HCT116 (cell line): Measurements from ENCODE around the gene ACD. TPM values are rescaled to one million over a fixed set of nuclear protein-coding genes. Genes with fewer than 3 reads are reported as not detected.

Source experiments
- ATAC-seq: fragments of 200-7000 bp; cut with Tn5 transposase; 2 replicates; pipeline ENCODE4 v1.9.1; 2020; ENCODE audit warnings: mild to moderate bottlenecking, moderate library complexity
- BruUV-seq: library from RNA; stranded (reverse); fragments of 400-500 nt; replicated peaks from 2 replicates; lab custom pipeline; 2021; lab: Mats Ljungman, UMichigan
- CTCF ChIA-PET: fragments of 300-600 bp; sonication (Branson Sonifier 250); formaldehyde crosslinking; loops from one replicate; lab custom pipeline; 2021; ENCODE audit warnings: antibody characterized with exemption; lab: Charles Lee
- POLR2A ChIA-PET: fragments of 300-600, 350-600 bp; sonication (Branson Sonifier 250); formaldehyde crosslinking; loops from one replicate; lab custom pipeline; 2021; ENCODE audit warnings: antibody characterized with exemption; lab: Charles Lee
- RAD21 ChIA-PET, 2 experiments: fragments of 300-600 bp; sonication (Branson Sonifier 250); formaldehyde crosslinking; loops; one replicate each; lab custom pipeline; 2023; ENCODE audit warnings: low total read pairs in 2 of 2; ENCODE audit not compliant: uncharacterized antibody in 2 of 2, unreplicated experiment in 2 of 2, low non-redundant PET in 1 of 2; lab: Charles Lee
- DNase-seq: peaks from one replicate; pipeline ENCODE4 v3.0.0-alpha.2; 2010; ENCODE audit warnings: low read depth, low spot score
- H2AFZ ChIP-seq: fragments of 200-600 bp; shearing (Covaris generic), sonication (generic); 2 replicates; pipeline ENCODE4 v1.6.1; 2017; ENCODE audit warnings: low read depth, mixed run types, mixed read lengths, antibody characterized with exemption, low read length; ENCODE audit not compliant: poor library complexity, severe bottlenecking
- H3K27ac ChIP-seq: 2 replicates; pipeline ENCODE4 v1.5.1; 2012; ENCODE audit warnings: low read depth, low read length
- H3K27me3 ChIP-seq: fragments of 200-600 bp; sonication (generic); 2 replicates; pipeline ENCODE4 v1.6.1; 2016; ENCODE audit warnings: mixed run types, low read length, mixed read lengths; ENCODE audit not compliant: insufficient read depth
- H3K36me3 ChIP-seq, 2 experiments: fragments of 200-500 bp in 1 of 2; fragments of 200-600 bp in 1 of 2; sonication (Bioruptor generic) in 1 of 2; sonication (generic) in 1 of 2; 2 replicates each; pipeline versions ENCODE4 v1.5.1 to v1.6.1; 2014 to 2016; ENCODE audit warnings: low read length in 2 of 2, inconsistent platforms in 1 of 2, mixed read lengths in 1 of 2, mixed run types in 1 of 2; ENCODE audit not compliant: insufficient read depth in 2 of 2, control insufficient read depth in 1 of 2
- H3K4me1 ChIP-seq, 2 experiments: fragments of 200-600 bp in 1 of 2; sonication (generic) in 1 of 2; 2 replicates each; pipeline versions ENCODE4 v1.5.1 to v1.6.1; 2012 to 2017; ENCODE audit warnings: low read length in 2 of 2, inconsistent platforms in 1 of 2, mild to moderate bottlenecking in 1 of 2, mixed read lengths in 1 of 2, mixed run types in 1 of 2, moderate library complexity in 1 of 2; ENCODE audit not compliant: insufficient read depth in 2 of 2, control insufficient read depth in 1 of 2
- H3K4me2 ChIP-seq: fragments of 200-600 bp; sonication (generic); 2 replicates; pipeline ENCODE4 v1.6.1; 2017; ENCODE audit warnings: mixed run types, low read length, mixed read lengths
- H3K4me3 ChIP-seq, 2 experiments: fragments of 200-600 bp in 1 of 2; sonication (generic) in 1 of 2; replicated peaks in 1 of 2; 2 replicates each; pipeline ENCODE4 v1.5.1; 2011 to 2016; ENCODE audit warnings: low read length in 2 of 2, control low read depth in 1 of 2, low read depth in 1 of 2, mild to moderate bottlenecking in 1 of 2, mixed read lengths in 1 of 2, mixed run types in 1 of 2
- H3K79me2 ChIP-seq: fragments of 200-600 bp; sonication (generic); 2 replicates; pipeline ENCODE4 v1.6.1; 2017; ENCODE audit warnings: mild to moderate bottlenecking, mixed run types, low read length, moderate library complexity, mixed read lengths; ENCODE audit not compliant: insufficient read depth
- H3K9ac ChIP-seq: fragments of 200-600 bp; sonication (generic); 2 replicates; pipeline ENCODE4 v1.6.1; 2016; ENCODE audit warnings: low read length, mixed read lengths
- H3K9me2 ChIP-seq: fragments of 200-600 bp; sonication (generic), shearing (Covaris generic); 2 replicates; pipeline ENCODE4 v1.6.1; 2017; ENCODE audit warnings: mixed run types, mild to moderate bottlenecking, moderate library complexity; ENCODE audit not compliant: insufficient read depth
- H3K9me3 ChIP-seq, 2 experiments: fragments of 200-500 bp in 1 of 2; fragments of 200-600 bp in 1 of 2; sonication (Bioruptor generic) in 1 of 2; sonication (generic) in 1 of 2; 2 replicates each; pipeline ENCODE4 v1.6.1; 2014 to 2017; ENCODE audit warnings: low read length in 2 of 2, mixed read lengths in 2 of 2, inconsistent platforms in 1 of 2, low read depth in 1 of 2, mild to moderate bottlenecking in 1 of 2, mixed run types in 1 of 2, moderate library complexity in 1 of 2; ENCODE audit not compliant: control insufficient read depth in 1 of 2, insufficient read depth in 1 of 2
- H4K20me1 ChIP-seq: fragments of 200-600 bp; sonication (generic), shearing (Covaris generic); 2 replicates; pipeline ENCODE4 v1.6.1; 2017; ENCODE audit warnings: mixed run types, mild to moderate bottlenecking, moderate library complexity; ENCODE audit not compliant: insufficient read depth
- CEBPB ChIP-seq: IDR thresholded peaks from 2 replicates; pipeline ENCODE4 v1.6.1; 2012; ENCODE audit warnings: low read depth
- POLR2AphosphoS5 ChIP-seq: IDR thresholded peaks from 2 replicates; pipeline ENCODE4 v1.6.1; 2011; ENCODE audit warnings: mild to moderate bottlenecking, low read depth, low read length, moderate library complexity
- YY1 ChIP-seq: IDR thresholded peaks from 2 replicates; pipeline ENCODE4 v1.6.1; 2011; ENCODE audit warnings: low read length, low read depth, moderate library complexity, mild to moderate bottlenecking; ENCODE audit not compliant: insufficient replicate concordance; ENCODE audit errors: extremely low read depth
- intact Hi-C: fragments of 100-400 bp; cut with micrococcal nuclease; formaldehyde crosslinking; loops from 2 replicates; pipeline ENCODE4 v1.10.0; 2022
- total RNA-seq: library from RNA; stranded (reverse); gene quantifications from one replicate; pipeline ENCODE4 v1.2.1, GENCODE V29; 2021; ENCODE audit not compliant: unreplicated experiment
- TF ChIP-seq, protein P1 (sequence below): IDR thresholded peaks from 2 replicates; pipeline ENCODE4 v1.6.1; 2012

The ACD gene
- total RNA-seq, 1 experiment from 2014 or later, result 53.8 TPM

GRCh38 chr16:67666559-67667452, 6.7 kb upstream of the ACD start, which contains the start of the genes C16orf86 and ENKD1:
Gene C16orf86 (plus strand): TSS chr16:67666814. CDS start chr16:67666971, 157 bp downstream.
Gene ENKD1 (minus strand): TSS chr16:67666750. CDS start chr16:67666442, 308 bp downstream.
- H3K4me2 ChIP-seq, result peak within 1 kb of the TSS; percentile 98
- H3K9ac ChIP-seq, result peak within 1 kb of the TSS; percentile 78
- ChIA-PET CTCF (interaction anchor here (1.3 to 2.7 kb wide), 3 partner anchors 120 to 186 kb away, joined by 6 to 22 read pairs (median 7); partner anchors contain the start of gene ATP6V0D1), RAD21 (no interaction called here), POLR2A (no interaction called here)
- H2AFZ ChIP-seq, result no peak within 1 kb of the TSS
- peaks cover 5% of the 10 kb centered on the region; the same call in 1 of the 2 replicates for H3K79me2 ChIP-seq
- peaks cover 6 to 36% of the 10 kb centered on the region in 2 experiments; a peak in 3 of 4 replicates for H3K4me1 ChIP-seq
- H3K9me2 ChIP-seq, result no peaks in the 10 kb centered on the region
- H3K9me3 ChIP-seq, result no peaks in the 10 kb centered on the region
- H3K4me3 ChIP-seq, result peak within 1 kb of the TSS; percentile 63 to 71
- H3K27ac ChIP-seq, result peak within 1 kb of the TSS; percentile 50; the same call in 1 of the 2 replicates
- H4K20me1 ChIP-seq, result no peaks in the 10 kb centered on the region
- no TSS peak for BruUV-seq
- H3K27me3 ChIP-seq, result no peaks in the 10 kb centered on the region
- no peaks in the 10 kb centered on the region for H3K36me3 ChIP-seq
- TF ChIP-seq YY1, result peak; percentile 16
- TF ChIP-seq, protein P1, sequence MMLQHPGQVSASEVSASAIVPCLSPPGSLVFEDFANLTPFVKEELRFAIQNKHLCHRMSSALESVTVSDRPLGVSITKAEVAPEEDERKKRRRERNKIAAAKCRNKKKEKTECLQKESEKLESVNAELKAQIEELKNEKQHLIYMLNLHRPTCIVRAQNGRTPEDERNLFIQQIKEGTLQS, result no peak
- TF ChIP-seq POLR2AphosphoS5, result peak; percentile 44
- DNase-seq (peak; percentile 32), ATAC-seq (peak; percentile 62)
- intact Hi-C loops, result loop anchor here (1.0 to 10.0 kb wide), 2 partner anchors 105 to 712 kb away; partner anchors contain the start of gene CTCF

DNA sequence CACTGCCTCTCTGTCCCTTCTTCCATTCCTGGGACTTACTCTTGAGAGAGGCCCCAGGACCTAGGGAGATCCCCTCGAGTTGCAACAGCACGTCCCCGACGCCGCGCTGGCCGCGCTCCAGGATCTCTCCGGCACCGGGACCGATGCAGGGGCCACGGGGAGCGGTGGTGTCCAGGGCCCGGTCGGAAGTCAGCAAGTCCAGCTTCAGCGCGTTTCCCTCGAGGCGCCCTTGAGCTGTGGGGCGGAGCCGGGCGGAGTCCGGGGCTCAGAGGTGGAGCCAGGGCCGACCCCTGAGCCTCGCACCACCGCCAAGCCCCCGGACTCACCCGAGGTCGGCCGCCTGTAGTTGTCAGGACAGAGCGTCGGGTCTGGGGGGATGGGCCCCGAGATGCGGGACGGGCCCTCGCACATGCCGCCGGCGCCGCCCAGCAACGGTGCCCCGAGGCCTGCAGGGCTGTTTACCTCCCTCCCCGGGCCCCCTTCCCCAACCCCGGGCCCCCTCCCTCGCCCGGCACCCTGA, 6.0 kb upstream of the ACD start:
- no peak for DNase-seq
- TF ChIP-seq CEBPB, result no peak
- peak; percentile 33; the same call in 1 of the 2 replicates for TF ChIP-seq POLR2AphosphoS5
- ChIA-PET CTCF (interaction anchor here (1.3 to 2.7 kb wide), 2 partner anchors 119 to 145 kb away, joined by 7 to 22 read pairs; no protein-coding TSS in a partner anchor), RAD21 (no interaction called here), POLR2A (no interaction called here)
- BruUV-seq, result no TSS peak
- Histone ChIP-seq H3K27ac (peak overlapping the region; percentile 50; the same call in 1 of the 2 replicates), H3K79me2 (peaks cover 5% of the 10 kb centered on the region; the same call in 1 of the 2 replicates), H3K27me3 (no peaks in the 10 kb centered on the region), H3K4me1 (peaks cover 9 to 41% of the 10 kb centered on the region in 2 experiments; a peak in 3 of 4 replicates), H4K20me1 (no peaks in the 10 kb centered on the region), H3K9me2 (no peaks in the 10 kb centered on the region), H3K4me2 (peak overlapping the region; percentile 98), H3K36me3 (no peaks in the 10 kb centered on the region), H3K9ac (peak overlapping the region; percentile 78), H3K9me3 (no peaks in the 10 kb centered on the region), H2AFZ (no peak overlapping the region), H3K4me3 (peak overlapping the region; percentile 63 to 71)
- ATAC-seq, result peak; percentile 45
- intact Hi-C loops, result loop anchor here (1.0 to 10.0 kb wide), 2 partner anchors 104 to 711 kb away; partner anchors contain the start of gene CTCF
